ENCODE results near the gene MACROH2A1. TPM values are rescaled to one million over a fixed set of nuclear protein-coding genes. Genes with fewer than 3 reads are reported as not detected.
A peak's percentile ranks its signal among the peaks of the same experiment; 100 is the strongest.

The MACROH2A1 gene
- total RNA-seq, 1 experiment from 2014 or later = 349 TPM

DNA sequence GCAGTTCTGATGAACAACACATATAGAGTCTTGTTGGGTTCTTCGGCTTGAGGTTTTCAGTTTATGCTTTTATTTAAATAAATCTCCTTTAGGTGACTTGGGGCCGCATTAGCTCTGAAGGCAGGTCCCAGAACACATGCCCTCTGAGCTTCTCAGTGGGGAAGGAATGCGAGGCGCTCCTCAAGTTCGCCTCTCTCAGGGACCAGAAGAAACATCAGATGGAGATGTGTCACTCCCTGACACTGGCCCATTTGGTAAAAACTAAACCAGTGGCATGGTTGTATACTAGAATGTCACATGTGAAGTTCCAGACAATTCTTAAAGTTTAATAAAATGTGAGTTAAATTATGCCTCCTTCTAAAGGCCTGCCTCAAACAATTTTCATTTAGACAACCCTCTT, 1.9 kb downstream of the MACROH2A1 start:
- DNase-seq (ENCODE audit: low read depth) = no peak

DNA sequence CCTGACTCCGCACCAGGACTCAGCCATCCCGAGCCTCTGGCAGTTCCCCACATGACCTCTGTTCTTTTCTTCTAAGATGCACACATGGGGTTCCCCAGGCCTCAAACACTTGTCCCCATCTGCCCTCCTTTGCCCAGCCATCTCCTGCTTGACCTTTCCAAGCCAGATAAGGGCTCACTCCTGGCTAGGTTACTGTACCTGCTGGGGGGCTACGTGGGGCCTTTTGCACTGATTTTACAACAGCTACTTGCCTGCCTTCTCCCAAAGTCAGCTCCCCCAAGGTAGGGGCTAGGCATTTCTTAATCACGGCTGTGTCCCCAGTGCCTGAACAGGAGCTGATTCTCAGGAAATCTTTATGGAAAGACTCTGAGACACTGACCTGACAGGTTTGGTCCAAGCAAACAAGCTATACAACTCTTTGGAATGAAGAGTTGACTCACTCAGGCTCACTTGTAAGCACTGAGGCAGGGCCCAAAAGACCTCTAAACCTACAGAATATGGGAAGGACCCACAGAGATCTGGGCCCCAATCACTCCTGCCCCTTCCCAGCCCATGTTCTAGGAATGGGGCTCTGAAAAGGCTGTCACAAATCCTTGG, 2.5 kb downstream of the MACROH2A1 start:
- no peak for DNase-seq (ENCODE audit: low read depth)

DNA sequence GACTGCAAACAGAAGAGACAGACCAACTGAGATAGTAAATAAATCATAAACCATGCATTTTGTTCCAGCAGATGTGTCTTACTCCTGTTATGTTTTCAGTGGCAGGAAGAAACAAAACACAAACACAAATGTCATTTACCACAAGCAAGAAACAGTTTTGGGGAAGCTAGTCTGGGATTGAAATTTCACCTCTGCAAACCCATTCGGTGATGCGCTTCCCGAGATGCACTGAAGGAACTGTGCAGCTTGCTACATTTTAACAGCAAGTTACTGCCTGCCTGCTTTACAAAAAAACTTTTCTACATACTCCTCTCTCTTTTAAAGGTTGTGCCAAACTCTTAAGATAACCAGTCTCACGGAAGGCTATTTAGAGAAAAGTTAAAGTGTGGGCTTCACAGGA, 3.2 kb downstream of the MACROH2A1 start:
- DNase-seq (ENCODE audit: low read depth) = no peak

DNA sequence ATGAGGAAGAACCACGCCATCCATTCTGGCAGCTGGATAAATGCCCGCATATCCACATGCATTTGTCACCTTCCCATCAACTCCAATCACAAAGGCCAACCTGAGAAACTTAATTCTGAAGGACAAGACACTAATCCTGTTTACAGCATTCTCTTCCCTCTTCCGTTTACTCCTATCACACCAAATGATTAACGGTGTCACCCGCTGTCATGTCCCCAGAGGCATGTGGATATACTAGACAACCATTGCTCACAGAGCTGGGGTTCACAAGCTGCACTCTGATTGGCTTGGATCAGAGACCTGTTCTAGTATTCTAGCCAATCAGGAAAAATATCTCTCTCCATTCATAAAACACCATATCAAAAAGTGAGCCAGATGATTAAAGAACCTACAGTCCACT, 3.6 kb downstream of the MACROH2A1 start:
- DNase-seq (ENCODE audit: low read depth) = peak; percentile 32

- peak; percentile 51 for DNase-seq (ENCODE audit: low read depth)
Measured at GRCh38 chr5:135394095-135394494, 4.9 kb downstream of the MACROH2A1 start.

- DNase-seq (ENCODE audit: low read depth) = peak; percentile 87
Measured at GRCh38 chr5:135393691-135394090, 5.3 kb downstream of the MACROH2A1 start.

DNA sequence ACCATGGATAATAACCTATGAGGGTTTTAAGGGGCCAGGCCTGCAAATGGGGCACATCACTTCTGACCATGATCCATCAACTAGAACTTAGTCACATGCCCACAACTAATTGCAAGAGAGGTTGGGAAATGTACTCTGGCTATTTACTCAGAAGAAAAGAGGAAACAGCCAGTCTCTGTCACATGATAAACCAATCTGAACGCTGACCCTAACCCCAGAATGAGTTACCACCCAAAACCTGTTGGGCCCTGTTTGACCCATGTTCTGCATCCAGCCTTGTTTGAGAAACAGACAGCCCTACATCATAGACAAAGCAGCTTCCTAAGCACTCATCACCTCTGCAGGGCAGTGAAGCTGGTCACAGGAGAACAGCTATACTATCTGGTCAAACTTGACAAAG, 5.8 kb downstream of the MACROH2A1 start:
- DNase-seq (ENCODE audit: low read depth) = no peak

DNA sequence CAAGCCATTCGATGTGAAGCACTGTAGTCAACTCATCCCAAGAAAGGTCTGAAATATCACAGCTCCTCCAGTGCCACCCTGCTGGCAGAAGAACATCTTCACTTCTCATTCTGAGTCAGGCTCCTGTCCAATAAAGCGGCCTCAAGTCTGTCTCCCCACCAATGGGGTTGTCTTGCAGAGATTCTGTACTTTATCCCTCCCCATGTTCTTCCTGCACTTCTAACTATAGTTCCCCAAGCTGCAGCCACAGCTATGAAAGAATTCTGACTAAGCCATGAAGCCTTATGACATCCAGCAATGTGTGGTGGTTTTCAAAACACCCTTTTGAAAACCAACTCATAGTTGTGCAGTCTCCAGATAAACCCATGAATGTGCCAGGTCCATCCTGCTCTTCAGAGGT, 6.8 kb downstream of the MACROH2A1 start:
- DNase-seq (ENCODE audit: low read depth) = peak; percentile 76

- DNase-seq (ENCODE audit: low read depth) = peak; percentile 73
Measured at GRCh38 chr5:135391869-135392255, 7.2 kb downstream of the MACROH2A1 start.

DNA sequence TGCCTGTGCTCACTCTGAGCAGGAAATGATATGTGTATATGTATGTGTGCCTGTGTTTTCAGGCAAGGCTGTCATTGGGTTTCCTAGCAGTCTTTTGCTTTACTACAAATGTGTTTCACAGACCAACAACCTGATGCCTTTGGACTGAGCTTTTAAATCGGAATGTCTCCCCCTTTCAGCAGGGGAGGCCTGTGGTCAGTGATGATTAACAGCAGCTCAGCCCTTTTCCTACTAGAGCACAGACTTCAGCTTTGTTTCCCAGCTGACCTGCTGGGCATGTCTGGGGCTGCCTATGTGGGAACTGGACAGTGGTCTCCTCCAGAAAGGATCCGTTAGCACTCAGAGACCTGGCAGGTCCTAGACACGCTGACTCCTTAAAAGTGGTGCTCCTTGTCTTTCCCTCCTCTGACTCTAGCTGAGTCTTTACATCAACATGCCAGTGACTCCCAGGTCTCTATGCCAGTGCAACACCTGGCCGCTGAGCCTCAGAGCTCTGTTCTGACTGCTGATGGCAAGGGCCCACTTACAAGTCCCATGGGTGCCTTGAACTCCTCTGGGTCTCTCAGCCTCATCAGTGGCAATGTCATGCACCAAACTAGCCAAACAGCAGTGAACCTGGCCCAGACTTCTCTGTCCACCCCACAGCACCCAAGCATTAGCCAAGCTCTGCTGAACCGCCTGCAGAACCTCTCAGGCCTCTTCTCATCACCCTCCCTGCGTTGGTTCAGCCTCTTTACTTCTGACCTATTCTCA, 7.7 kb downstream of the MACROH2A1 start:
- peak; percentile 91 for DNase-seq (ENCODE audit: low read depth)

- DNase-seq (ENCODE audit: low read depth) = no peak
Measured at GRCh38 chr5:135388860-135389435, 10.1 kb downstream of the MACROH2A1 start.

GRCh38 chr5:135387629-135387960, 11.4 kb downstream of the MACROH2A1 start:
- peak; percentile 31 for DNase-seq (ENCODE audit: low read depth)

- peak; percentile 86 for DNase-seq (ENCODE audit: low read depth)
Measured at GRCh38 chr5:135386886-135387628, 12.0 kb downstream of the MACROH2A1 start.

DNA sequence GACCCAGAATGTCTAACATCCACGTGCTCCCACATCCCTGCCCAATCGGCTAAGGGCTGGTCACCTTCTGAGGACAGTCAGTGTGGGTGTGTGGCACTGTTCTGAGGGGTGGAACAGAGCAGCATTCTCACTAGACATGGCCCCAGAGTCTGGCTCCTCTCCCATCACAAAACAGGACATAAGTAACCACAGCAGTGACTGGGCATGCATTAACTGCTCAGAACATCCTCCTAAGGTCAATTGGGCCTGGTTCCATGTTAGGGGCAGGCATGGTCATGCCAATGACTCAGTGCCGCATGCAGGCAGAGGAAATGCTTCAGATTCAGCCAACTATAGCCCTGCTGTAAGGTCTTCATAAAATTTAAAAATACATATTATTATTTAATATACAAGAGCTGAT, 12.9 kb downstream of the MACROH2A1 start:
- peak; percentile 82 for DNase-seq (ENCODE audit: low read depth)

GRCh38 chr5:135385576-135385975, 13.5 kb downstream of the MACROH2A1 start:
- no peak for DNase-seq (ENCODE audit: low read depth)

DNA sequence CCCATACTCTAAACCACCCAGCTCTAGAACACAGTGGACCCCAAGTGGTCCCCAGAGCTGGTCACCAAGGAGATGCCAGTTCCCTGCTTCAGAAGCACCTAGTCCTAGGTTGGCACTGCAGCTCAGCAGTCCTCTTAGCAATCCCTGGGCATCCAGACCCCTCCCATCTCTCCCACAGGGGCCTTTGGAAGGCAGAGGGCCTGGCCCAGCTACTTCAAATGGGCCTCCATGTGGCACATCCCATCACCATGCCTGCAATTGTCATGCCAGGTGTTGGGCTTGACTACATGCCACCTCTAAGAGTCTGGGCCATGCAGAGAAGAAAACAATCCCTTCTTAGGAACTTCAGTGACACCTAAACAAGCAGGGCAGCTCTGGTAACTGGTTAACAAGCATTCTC, 14.1 kb downstream of the MACROH2A1 start:
- no peak for DNase-seq (ENCODE audit: low read depth)

GRCh38 chr5:135383803-135384495, 15.1 kb downstream of the MACROH2A1 start:
- no peak for DNase-seq (ENCODE audit: low read depth)

DNA sequence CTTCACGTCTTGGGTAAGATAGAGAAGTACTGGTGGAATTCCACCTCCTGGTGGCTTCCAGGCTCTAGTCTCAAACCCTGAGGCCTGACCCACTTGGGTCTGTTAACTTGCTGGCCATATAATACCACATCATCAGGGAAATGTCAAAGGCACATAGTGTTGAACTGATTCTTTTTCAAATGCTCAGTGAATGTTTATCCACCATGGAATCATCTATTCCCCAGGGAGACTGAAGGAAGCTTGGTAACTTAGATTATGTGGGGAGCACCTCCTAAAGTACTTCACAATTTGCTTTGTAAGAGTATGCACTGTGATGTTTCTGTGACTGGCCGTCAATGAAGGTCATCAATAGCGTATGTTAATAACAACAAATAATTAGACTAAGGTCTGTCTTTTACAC, 16.1 kb downstream of the MACROH2A1 start:
- DNase-seq (ENCODE audit: low read depth) = no peak

- no peak for DNase-seq (ENCODE audit: low read depth)
Measured at GRCh38 chr5:135382106-135382790, 16.8 kb downstream of the MACROH2A1 start.

GRCh38 chr5:135379046-135379654, 19.9 kb downstream of the MACROH2A1 start:
- DNase-seq (ENCODE audit: low read depth) = peak; percentile 80
